ENCODE measurements around the gene CDC25A. TPM values are rescaled to one million over a fixed set of nuclear protein-coding genes. Genes with fewer than 3 reads are reported as not detected.

Gene CDC25A
- total and polyA plus RNA-seq, 2 experiments from 2014 or later: 5.5 to 7.9 TPM

GRCh38 chr3:48110463-48110862 is 77.8 kb downstream of the CDC25A start:
- Histone ChIP-seq H3K27ac (no peak overlapping the region), H2AFZ (no peak overlapping the region), H3K9me3 (ENCODE audit: low read depth) (no peaks in the 10 kb centered on the region), H3K36me3 (replicated peaks; ENCODE audit: insufficient read depth, low read depth) (no peaks in the 10 kb centered on the region), H3K9me2 (replicated peaks; ENCODE audit: insufficient read depth) (no peaks in the 10 kb centered on the region), H4K20me1 (ENCODE audit: insufficient read depth, poor library complexity, severe bottlenecking) (no peaks in the 10 kb centered on the region), H3K4me3 (no peak overlapping the region), H3K4me1 (ENCODE audit: insufficient read depth) (no peaks in the 10 kb centered on the region), H3K79me2 (no peaks in the 10 kb centered on the region), H3K27me3 (no peaks in the 10 kb centered on the region), H3K4me2 (no peak overlapping the region)
- 93% methylated on average over 2 of the region's 2 CpGs for WGBS (ENCODE audit: low lambda C conversion rate, missing lambda C conversion rate)
- no peak for TF ChIP-seq EZH2phosphoT487 (IDR thresholded peaks at IDR 0.05; ENCODE audit: low read depth, severe bottlenecking, unreplicated experiment)
- no peak for DNase-seq (ENCODE audit: low spot score)

- Histone ChIP-seq H3K4me1 (ENCODE audit: insufficient read depth) (no peaks in the 10 kb centered on the region), H3K9me2 (replicated peaks; ENCODE audit: insufficient read depth) (no peaks in the 10 kb centered on the region), H3K36me3 (replicated peaks; ENCODE audit: insufficient read depth, low read depth) (no peaks in the 10 kb centered on the region), H3K4me3 (no peak overlapping the region), H2AFZ (no peak overlapping the region), H3K9me3 (ENCODE audit: low read depth) (no peaks in the 10 kb centered on the region), H4K20me1 (ENCODE audit: insufficient read depth, poor library complexity, severe bottlenecking) (no peaks in the 10 kb centered on the region), H3K27me3 (no peaks in the 10 kb centered on the region), H3K79me2 (no peaks in the 10 kb centered on the region), H3K27ac (no peak overlapping the region), H3K4me2 (no peak overlapping the region)
- no peak for TF ChIP-seq CTCF (IDR thresholded peaks at IDR 0.05; ENCODE audit: poor library complexity)
- no peak for TF ChIP-seq EZH2phosphoT487 (IDR thresholded peaks at IDR 0.05; ENCODE audit: low read depth, severe bottlenecking, unreplicated experiment)
- TF ChIP-seq EZH2 (IDR thresholded peaks at IDR 0.05; ENCODE audit: borderline replicate concordance): no peak
- 74% methylated on average over 3 of the region's 3 CpGs for WGBS (ENCODE audit: low lambda C conversion rate, missing lambda C conversion rate)
- no peak for DNase-seq (ENCODE audit: low spot score)
Measured at GRCh38 chr3:48107227-48107626, 81.0 kb downstream of the CDC25A start.

MicroRNAs within 50 kb of the gene (microRNA counts, 767-probe panel; counts per million panel counts)
- 5,620 counts per million, percentile 22 among the panel's probes with 10 or more counts for microRNA hsa-miR-4443

Small RNAs within 50 kb of the gene (microRNA-seq; reads per million reads assigned to microRNA genes)
- 4.0 reads per million for gene MIR4443

Small RNAs within 50 kb of the gene (small RNA-seq; reads per million reads assigned to genes)
- 0.09 reads per million for gene MIR4443
- gene NDUFB1P1: not detected
- gene RNU7-128P: not detected
- not detected for gene SNRPFP4

Other genes starting within 250 kb of the CDC25A start
- gene MAP4, start 172.0 kb downstream of the CDC25A start, total RNA-seq: 64.7 and 85.5 TPM in 2 replicates
- gene MAP4, start 172.0 kb downstream of the CDC25A start, polyA plus RNA-seq: 91.1 and 91.3 TPM in 2 replicates
- gene CAMP, start 35.1 kb upstream of the CDC25A start, total RNA-seq: not detected in 2 replicates
- gene CAMP, start 35.1 kb upstream of the CDC25A start, polyA plus RNA-seq: 0.36 TPM in 1 of 2 replicates, not detected in the other
- 3.5 and 6.3 TPM in 2 replicates for gene ZNF589, start 52.7 kb upstream of the CDC25A start, total RNA-seq
- 3.9 and 4.2 TPM in 2 replicates for gene ZNF589, start 52.7 kb upstream of the CDC25A start, polyA plus RNA-seq
- gene NME6, start 113.0 kb upstream of the CDC25A start, total RNA-seq: 31.5 and 47.3 TPM in 2 replicates
- 38.7 and 42.0 TPM in 2 replicates for gene NME6, start 113.0 kb upstream of the CDC25A start, polyA plus RNA-seq
- not detected in 2 replicates for gene SPINK8, start 145.2 kb upstream of the CDC25A start, total RNA-seq
- gene SPINK8, start 145.2 kb upstream of the CDC25A start, polyA plus RNA-seq: not detected in 2 replicates
- gene FBXW12, start 183.8 kb upstream of the CDC25A start, total RNA-seq: not detected in 2 replicates
- 0.18 TPM in 1 of 2 replicates, not detected in the other for gene FBXW12, start 183.8 kb upstream of the CDC25A start, polyA plus RNA-seq
- 73.2 and 74.5 TPM in 2 replicates for gene PLXNB1, start 241.7 kb upstream of the CDC25A start, total RNA-seq
- 71.3 and 79.0 TPM in 2 replicates for gene PLXNB1, start 241.7 kb upstream of the CDC25A start, polyA plus RNA-seq

Data from hepatocyte (in vitro differentiated cells).